ENCODE data around the gene ARHGAP33. TPM values are rescaled to one million over a fixed set of nuclear protein-coding genes. Genes with fewer than 3 reads are reported as not detected.

The ARHGAP33 gene
- polyA plus RNA-seq, 1 donor from 2014 or later = 20.5 TPM

- H2AFZ ChIP-seq (ENCODE audit: low read depth, low read length) = no peak overlapping the region
- H3K79me2 ChIP-seq (replicated peaks; ENCODE audit: insufficient read depth, low read length) = peaks cover 24% of the 10 kb centered on the region
- no peak overlapping the region for H3K27ac ChIP-seq (ENCODE audit: low read length)
- H4K20me1 ChIP-seq (ENCODE audit: insufficient read depth) = no peaks in the 10 kb centered on the region
- no peak for TF ChIP-seq RAD21 (conservative IDR thresholded peaks at IDR 0.05)
- TF ChIP-seq EP300 (conservative IDR thresholded peaks at IDR 0.05; ENCODE audit: poor library complexity, severe bottlenecking) = no peak
- no peak for TF ChIP-seq MXI1 (conservative IDR thresholded peaks at IDR 0.05; ENCODE audit: poor library complexity, severe bottlenecking)
- no peak for TF ChIP-seq SMC3 (conservative IDR thresholded peaks at IDR 0.05; ENCODE audit: poor library complexity)
- no peaks in the 10 kb centered on the region for H3K9me3 ChIP-seq (ENCODE audit: low read length)
- no peaks in the 10 kb centered on the region for H3K36me3 ChIP-seq (ENCODE audit: insufficient read depth, low read length)
- H3K4me2 ChIP-seq (ENCODE audit: low read length) = no peak overlapping the region
- no peak overlapping the region for H3K4me3 ChIP-seq (ENCODE audit: low read length)
- no peaks in the 10 kb centered on the region for H3K9me2 ChIP-seq (ENCODE audit: insufficient read depth, low read length)
- H3F3A ChIP-seq (ENCODE audit: insufficient read depth, low read length, poor library complexity, severe bottlenecking) = no peaks in the 10 kb centered on the region
- H3K9ac ChIP-seq (ENCODE audit: low read length) = no peak overlapping the region
- H3K27me3 ChIP-seq (ENCODE audit: insufficient read depth, low read depth, low read length) = no peaks in the 10 kb centered on the region
Measured at GRCh38 chr19:35780717-35781116, 5.4 kb downstream of the ARHGAP33 start.

- no peak overlapping the region for H2AFZ ChIP-seq (ENCODE audit: low read depth, low read length)
- H3K27me3 ChIP-seq (ENCODE audit: insufficient read depth, low read depth, low read length) = no peaks in the 10 kb centered on the region
- TF ChIP-seq POLR2AphosphoS5 (IDR thresholded peaks at IDR 0.05) (no peak), EP300 (conservative IDR thresholded peaks at IDR 0.05; ENCODE audit: poor library complexity, severe bottlenecking) (no peak), EZH2 (IDR thresholded peaks at IDR 0.05; ENCODE audit: borderline replicate concordance, insufficient read depth, low read length, poor library complexity, severe bottlenecking) (no peak), SMC3 (conservative IDR thresholded peaks at IDR 0.05; ENCODE audit: poor library complexity) (no peak), TAF1 (IDR thresholded peaks at IDR 0.05; ENCODE audit: low read depth) (no peak), MXI1 (conservative IDR thresholded peaks at IDR 0.05; ENCODE audit: poor library complexity, severe bottlenecking) (no peak), RAD21 (conservative IDR thresholded peaks at IDR 0.05) (no peak), CTCF (IDR thresholded peaks at IDR 0.05; ENCODE audit: poor library complexity, severe bottlenecking) (no peak)
- TF ChIP-seq, protein P1, sequence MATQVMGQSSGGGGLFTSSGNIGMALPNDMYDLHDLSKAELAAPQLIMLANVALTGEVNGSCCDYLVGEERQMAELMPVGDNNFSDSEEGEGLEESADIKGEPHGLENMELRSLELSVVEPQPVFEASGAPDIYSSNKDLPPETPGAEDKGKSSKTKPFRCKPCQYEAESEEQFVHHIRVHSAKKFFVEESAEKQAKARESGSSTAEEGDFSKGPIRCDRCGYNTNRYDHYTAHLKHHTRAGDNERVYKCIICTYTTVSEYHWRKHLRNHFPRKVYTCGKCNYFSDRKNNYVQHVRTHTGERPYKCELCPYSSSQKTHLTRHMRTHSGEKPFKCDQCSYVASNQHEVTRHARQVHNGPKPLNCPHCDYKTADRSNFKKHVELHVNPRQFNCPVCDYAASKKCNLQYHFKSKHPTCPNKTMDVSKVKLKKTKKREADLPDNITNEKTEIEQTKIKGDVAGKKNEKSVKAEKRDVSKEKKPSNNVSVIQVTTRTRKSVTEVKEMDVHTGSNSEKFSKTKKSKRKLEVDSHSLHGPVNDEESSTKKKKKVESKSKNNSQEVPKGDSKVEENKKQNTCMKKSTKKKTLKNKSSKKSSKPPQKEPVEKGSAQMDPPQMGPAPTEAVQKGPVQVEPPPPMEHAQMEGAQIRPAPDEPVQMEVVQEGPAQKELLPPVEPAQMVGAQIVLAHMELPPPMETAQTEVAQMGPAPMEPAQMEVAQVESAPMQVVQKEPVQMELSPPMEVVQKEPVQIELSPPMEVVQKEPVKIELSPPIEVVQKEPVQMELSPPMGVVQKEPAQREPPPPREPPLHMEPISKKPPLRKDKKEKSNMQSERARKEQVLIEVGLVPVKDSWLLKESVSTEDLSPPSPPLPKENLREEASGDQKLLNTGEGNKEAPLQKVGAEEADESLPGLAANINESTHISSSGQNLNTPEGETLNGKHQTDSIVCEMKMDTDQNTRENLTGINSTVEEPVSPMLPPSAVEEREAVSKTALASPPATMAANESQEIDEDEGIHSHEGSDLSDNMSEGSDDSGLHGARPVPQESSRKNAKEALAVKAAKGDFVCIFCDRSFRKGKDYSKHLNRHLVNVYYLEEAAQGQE (IDR thresholded peaks at IDR 0.05; ENCODE audit: borderline replicate concordance) = no peak
- H4K20me1 ChIP-seq (ENCODE audit: insufficient read depth) = no peaks in the 10 kb centered on the region
- no peak overlapping the region for H3K27ac ChIP-seq (ENCODE audit: low read length)
- H3F3A ChIP-seq (ENCODE audit: insufficient read depth, low read length, poor library complexity, severe bottlenecking) = no peaks in the 10 kb centered on the region
- no peak overlapping the region for H3K4me3 ChIP-seq (ENCODE audit: low read length)
- H3K79me2 ChIP-seq (replicated peaks; ENCODE audit: insufficient read depth, low read length) = peaks cover 15% of the 10 kb centered on the region
- H3K9me3 ChIP-seq (ENCODE audit: low read length) = no peaks in the 10 kb centered on the region
- no peak overlapping the region for H3K4me2 ChIP-seq (ENCODE audit: low read length)
- no peak overlapping the region for H3K9ac ChIP-seq (ENCODE audit: low read length)
- no peaks in the 10 kb centered on the region for H3K36me3 ChIP-seq (ENCODE audit: insufficient read depth, low read length)
- no peaks in the 10 kb centered on the region for H3K9me2 ChIP-seq (ENCODE audit: insufficient read depth, low read length)
Measured at GRCh38 chr19:35781650-35782049, 6.3 kb downstream of the ARHGAP33 start.
